K562 (cell line): Measurements from ENCODE around the gene EGFR. TPM values are rescaled to one million over a fixed set of nuclear protein-coding genes. Genes with fewer than 3 reads are reported as not detected.

ENCODE experiments used
- ATAC-seq: fragments of 200-7000 bp; cut with Tn5 transposase; 3 replicates; pipeline ENCODE4 v1.9.1; 2020; ENCODE audit warnings: moderate library complexity
- BruUV-seq: library from RNA; stranded (reverse); fragments of 400-500 nt; replicated peaks from 2 replicates; lab custom pipeline; 2021; lab: Mats Ljungman, UMichigan
- CTCF ChIA-PET: fragments of 300-600 bp; formaldehyde crosslinking; extraction: SDS; loops from one replicate; lab custom pipeline; 2021; ENCODE audit warnings: low intra/inter-chr PET ratio; lab: Yijun Ruan, JAX
- POLR2A ChIA-PET: fragments of 300-600, 350-650 bp; sonication (Branson Sonifier 250); formaldehyde crosslinking; extraction: SDS; loops from one replicate; lab custom pipeline; 2021; ENCODE audit warnings: antibody characterized with exemption, inconsistent platforms; lab: Yijun Ruan, JAX
- DNase-seq, 4 experiments: peaks; one replicate each; pipeline versions ENCODE4 v3.0.0 to v3.0.0-alpha.2; 2011 to 2018; ENCODE audit warnings: low spot score in 3 of 4, mixed read lengths in 3 of 4; ENCODE audit errors: extremely low read depth in 1 of 4
- FAIRE-seq: peaks from 2 replicates; lab custom pipeline; 2011; peaks lifted over from hg19 to GRCh38; lab: Jason Lieb, UNC
- H2AFZ ChIP-seq: 2 replicates; pipeline ENCODE4 v1.6.0; 2011; ENCODE audit warnings: low read depth, low read length, control low read depth, inconsistent platforms
- H3K27ac ChIP-seq: fragments of 200-600 bp; 3 replicates; pipeline ENCODE4 v1.8.0; 2011; ENCODE audit warnings: low read depth, mild to moderate bottlenecking, control low read depth, inconsistent platforms, low read length, moderate library complexity, mixed read lengths; ENCODE audit errors: extremely low read depth
- H3K27me3 ChIP-seq, 2 experiments: fragments of 300-600 bp in 1 of 2; 2 replicates in 1 of 2; 3 replicates in 1 of 2; pipeline versions ENCODE4 v1.6.0 to v1.8.0; 2011; ENCODE audit warnings: inconsistent platforms in 2 of 2, low read length in 2 of 2, mild to moderate bottlenecking in 1 of 2, mixed read lengths in 1 of 2, moderate library complexity in 1 of 2; ENCODE audit not compliant: control insufficient read depth in 2 of 2, insufficient read depth in 2 of 2
- H3K36me3 ChIP-seq: fragments of 300-600 bp; 3 replicates; pipeline ENCODE4 v1.8.0; 2011; ENCODE audit warnings: mild to moderate bottlenecking, low read length, inconsistent platforms; ENCODE audit not compliant: control insufficient read depth, insufficient read depth
- H3K4me1 ChIP-seq, 2 experiments: fragments of 200-600 bp in 1 of 2; replicated peaks in 1 of 2; 2 replicates in 1 of 2; 3 replicates in 1 of 2; pipeline versions ENCODE4 v1.5.1 to v1.8.0; 2011; ENCODE audit warnings: inconsistent platforms in 2 of 2, low read length in 2 of 2, mild to moderate bottlenecking in 1 of 2, mixed read lengths in 1 of 2, moderate library complexity in 1 of 2; ENCODE audit not compliant: control insufficient read depth in 2 of 2, insufficient read depth in 2 of 2
- H3K4me2 ChIP-seq: 2 replicates; pipeline ENCODE4 v1.6.1; 2011; ENCODE audit warnings: low read length, control low read depth, inconsistent platforms, mixed read lengths; ENCODE audit not compliant: insufficient read depth
- H3K4me3 ChIP-seq: fragments of 200-600 bp; sonication (generic), shearing (Covaris generic); 2 replicates; pipeline ENCODE4 v1.5.1; 2016; ENCODE audit warnings: control low read depth, inconsistent platforms
- H3K79me2 ChIP-seq: fragments of 200-600 bp; 3 replicates; pipeline ENCODE4 v1.8.0; 2011; ENCODE audit warnings: low read length, inconsistent platforms; ENCODE audit not compliant: control insufficient read depth, insufficient read depth
- H3K9ac ChIP-seq, 2 experiments: 2 replicates each; pipeline versions ENCODE4 v1.6.0 to v1.6.1; 2011; ENCODE audit warnings: low read depth in 2 of 2, low read length in 2 of 2, control low read depth in 1 of 2, inconsistent platforms in 1 of 2, mild to moderate bottlenecking in 1 of 2, mixed read lengths in 1 of 2; ENCODE audit not compliant: insufficient read depth in 1 of 2
- H3K9me1 ChIP-seq: one replicate; pipeline ENCODE4 v1.6.0; 2011; ENCODE audit warnings: inconsistent platforms, mild to moderate bottlenecking, low read length, moderate library complexity; ENCODE audit not compliant: control insufficient read depth, insufficient read depth
- H3K9me3 ChIP-seq: replicated peaks from 2 replicates; pipeline ENCODE4 v1.5.1; 2011; ENCODE audit warnings: low read depth, low read length, inconsistent platforms; ENCODE audit not compliant: control insufficient read depth, insufficient read depth
- H4K20me1 ChIP-seq: replicated peaks from 2 replicates; pipeline ENCODE4 v1.6.1; 2011; ENCODE audit warnings: low read length, inconsistent platforms, mixed read lengths; ENCODE audit not compliant: control insufficient read depth, insufficient read depth
- ARNT ChIP-seq, 2 experiments: fragments of 450-650 bp; IDR thresholded peaks; 2 replicates each; pipeline ENCODE4 v1.6.1; 2016; ENCODE audit warnings: mild to moderate bottlenecking in 1 of 2
- BACH1 ChIP-seq: fragments of 200-800 bp; sonication (Bioruptor generic); IDR thresholded peaks from 2 replicates; pipeline ENCODE4 v1.6.1; 2016; ENCODE audit warnings: missing genetic modification characterization, missing compliant biosample characterization
- FOXA1 ChIP-seq: fragments of 450-650 bp; IDR thresholded peaks from 2 replicates; pipeline ENCODE4 v1.6.1; 2016; ENCODE audit warnings: mild to moderate bottlenecking, borderline replicate concordance
- HMG20B ChIP-seq: fragments of 250-450 bp; sonication (Bioruptor Pico); IDR thresholded peaks from 2 replicates; pipeline ENCODE4 v1.5.0; 2021; ENCODE audit warnings: mild to moderate bottlenecking
- HNRNPL ChIP-seq: fragments of 200-400 bp; formaldehyde crosslinking; IDR thresholded peaks from 2 replicates; pipeline ENCODE4 v1.6.1; 2017; ENCODE audit warnings: low read depth, mild to moderate bottlenecking, low read length
- ILK ChIP-seq: fragments of 450-650 bp; IDR thresholded peaks from 2 replicates; pipeline ENCODE4 v1.6.1; 2016; ENCODE audit warnings: missing genetic modification characterization, low read depth, mild to moderate bottlenecking, missing compliant biosample characterization, moderate library complexity, borderline replicate concordance
- JUND ChIP-seq, 2 experiments: IDR thresholded peaks; 2 replicates in 1 of 2; 3 replicates in 1 of 2; pipeline ENCODE4 v1.6.1; 2011; ENCODE audit warnings: borderline replicate concordance in 2 of 2, low read depth in 2 of 2, low read length in 2 of 2, improper control_type of control experiment in 1 of 2, missing biosample characterization in 1 of 2, missing genetic modification characterization in 1 of 2, missing genetic modification reagents in 1 of 2
- KDM1A ChIP-seq, 2 experiments: fragments of 450-650 bp; IDR thresholded peaks; 2 replicates each; pipeline ENCODE4 v1.6.1; 2016; ENCODE audit warnings: mild to moderate bottlenecking in 2 of 2
- NCOA2 ChIP-seq, 2 experiments: fragments of 450-650 bp; IDR thresholded peaks; 2 replicates each; pipeline ENCODE4 v1.6.1; 2018; ENCODE audit warnings: mild to moderate bottlenecking in 2 of 2, moderate library complexity in 1 of 2; ENCODE audit not compliant: partially characterized antibody in 2 of 2
- NFE2 ChIP-seq: IDR thresholded peaks from 2 replicates; pipeline ENCODE4 v1.6.1; 2014; ENCODE audit warnings: antibody characterized with exemption, low read depth
- RBM15 ChIP-seq: fragments of 200-400 bp; formaldehyde crosslinking; IDR thresholded peaks from 2 replicates; pipeline ENCODE4 v1.6.1; 2018; ENCODE audit warnings: mild to moderate bottlenecking, low read length, moderate library complexity; ENCODE audit not compliant: insufficient read depth
- TEAD1 ChIP-seq, 2 experiments: fragments of 450-650 bp in 1 of 2; sonication (generic) in 1 of 2; formaldehyde crosslinking; IDR thresholded peaks; 2 replicates each; pipeline versions ENCODE4 v1.4.0 to v1.8.0; 2020 to 2022; ENCODE audit warnings: mild to moderate bottlenecking in 2 of 2, missing genetic modification reagents in 1 of 2
- ZZZ3 ChIP-seq: fragments of 450-650 bp; IDR thresholded peaks from 2 replicates; pipeline ENCODE4 v1.6.1; 2016; ENCODE audit warnings: antibody characterized with exemption, mild to moderate bottlenecking, moderate library complexity
- WGBS: fragments of 100-300 bp; shearing (Covaris generic); methylation state at CpG from one replicate; pipeline ENCODE4 v1.1.6; 2016; ENCODE audit warnings: low coverage, mixed read lengths; ENCODE audit not compliant: insufficient coverage; ENCODE audit errors: missing lambda C conversion rate; 5-methylcytosine and 5-hydroxymethylcytosine counted together
- in situ Hi-C: fragments of 300-500 bp; cut with MboI; formaldehyde crosslinking; loops from 4 replicates; pipeline ENCODE4 v1.15.0; 2018; ENCODE audit warnings: inconsistent platforms, mixed read lengths
- intact Hi-C: fragments of 100-400 bp; cut with micrococcal nuclease; formaldehyde crosslinking; loops from 2 replicates; pipeline ENCODE4 v1.14.2; 2022
- polyA plus RNA-seq, 8 experiments: library from polyadenylated mRNA; depleted of rRNA in 4 of 8; stranded (reverse) in 5 of 8; unstranded in 3 of 8; fragments of >200 nt; fragmentation: Nextera tagmentation in 2 of 8; fragmentation: Illumina TruSeq in 1 of 8; extraction: Ambion mirVana in 2 of 8; extraction: Trizol in 1 of 8; gene quantifications; 2 replicates each; pipeline versions ENCODE4 v1.2.1 to v1.2.3, GENCODE V29; 2011 to 2014; ENCODE audit warnings: inconsistent platforms in 1 of 8, missing spikeins in 1 of 8
- total RNA-seq, 7 experiments: library from RNA; depleted of rRNA in 6 of 7; stranded (reverse); fragments of >200 nt in 6 of 7; fragmentation: Illumina TruSeq in 2 of 7; extraction: Trizol in 2 of 7; gene quantifications; 2 replicates each; pipeline versions ENCODE4 v1.2.1 to v1.2.3, GENCODE V29; 2011 to 2021; ENCODE audit warnings: low replicate concordance in 1 of 7
- TF ChIP-seq, protein P1 (sequence below): fragments of 200-800 bp; sonication (Bioruptor generic); IDR thresholded peaks from 2 replicates; pipeline ENCODE4 v1.6.1; 2017; ENCODE audit warnings: missing genetic modification characterization, missing compliant biosample characterization
- TF ChIP-seq, protein P2 (sequence below): sonication (generic); formaldehyde crosslinking; IDR thresholded peaks from 2 replicates; pipeline ENCODE4 v1.8.1; 2023; ENCODE audit warnings: mild to moderate bottlenecking, missing genetic modification reagents
- TF ChIP-seq, protein P3 (sequence below): fragments of 250-450 bp; sonication (Bioruptor Pico); IDR thresholded peaks from 2 replicates; pipeline ENCODE4 v1.4.0; 2020; ENCODE audit warnings: mild to moderate bottlenecking, moderate library complexity
- TF ChIP-seq, protein P4 (sequence below): sonication (generic); formaldehyde crosslinking; IDR thresholded peaks from 2 replicates; pipeline ENCODE4 v1.8.0; 2022; ENCODE audit warnings: mild to moderate bottlenecking, missing genetic modification reagents

EGFR gene
- total and polyA plus RNA-seq, 9 of the 15 experiments (the other 6 are each of a cell fraction or from before 2014, with no cell fraction given): 0.13 TPM; not detected in 8

DNA sequence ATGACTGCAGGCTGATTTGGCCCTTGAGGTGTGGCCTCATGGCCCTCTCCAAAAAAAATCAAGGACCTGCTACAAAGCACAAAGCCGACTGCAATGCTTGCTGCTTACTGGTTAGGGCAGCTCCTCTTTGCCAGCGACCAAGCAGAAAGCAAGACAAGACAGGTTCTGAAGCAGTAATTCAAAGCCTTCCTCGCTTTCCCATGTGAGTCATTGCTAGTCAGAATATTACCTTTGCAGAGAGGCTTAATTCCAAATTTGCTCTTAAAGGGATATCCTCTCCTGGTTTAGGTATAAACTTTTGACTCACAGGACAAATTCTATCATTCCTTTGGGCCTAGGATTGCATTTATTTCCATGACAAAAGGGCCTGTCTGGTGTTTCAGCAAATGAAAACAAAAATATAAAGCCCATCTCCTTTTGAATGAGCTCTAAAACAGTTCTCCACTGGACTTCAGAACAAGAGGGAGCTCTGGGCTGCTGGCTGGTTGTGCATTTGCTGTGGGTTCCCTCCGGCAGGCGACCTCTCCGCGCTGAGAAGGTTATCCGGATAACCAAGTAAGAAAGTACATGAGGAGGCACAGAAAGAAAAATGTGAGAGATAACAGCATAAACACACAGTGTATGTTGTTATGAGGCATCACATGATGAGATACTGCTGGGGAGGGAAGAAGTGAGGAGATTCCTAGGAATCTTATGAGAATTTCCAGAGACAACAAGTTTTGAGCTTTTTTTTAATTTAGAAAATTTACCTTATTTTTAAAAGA, 90.8 kb downstream of the EGFR start:
- in situ Hi-C loops: no loop called here
- no peak overlapping the region for H3K4me2 ChIP-seq
- POLR2A ChIA-PET: no interaction called here

More for the DNA sequence above, 90.8 kb downstream of the EGFR start:
- 10% methylated on average over 8 of the region's 8 CpGs for WGBS
- no peak overlapping the region for H2AFZ ChIP-seq
- FAIRE-seq: no peak
- no peaks in the 10 kb centered on the region for H3K4me1 ChIP-seq
- no peaks in the 10 kb centered on the region for H4K20me1 ChIP-seq
- CTCF ChIA-PET: no interaction called here
- intact Hi-C loops: no loop called here
- no peaks in the 10 kb centered on the region for H3K79me2 ChIP-seq
- no TSS peak for BruUV-seq
- no peaks in the 10 kb centered on the region for H3K9me1 ChIP-seq
- H3K4me3 ChIP-seq: no peak overlapping the region
- no peaks in the 10 kb centered on the region for H3K9me3 ChIP-seq
- DNase-seq: no peak
- TF ChIP-seq BACH1 (tag) (no peak), ILK (no peak), HNRNPL (no peak), KDM1A (IDR thresholded peaks at IDR 0.05) (no peak), ARNT (IDR thresholded peaks at IDR 0.05) (no peak), TEAD1 (CRISPR knock-in tag; IDR thresholded peaks at IDR 0.05) (no peak), ZZZ3 (no peak), JUND (IDR thresholded peaks at IDR 0.05; ENCODE audit: borderline replicate concordance, low read depth, low read length) (no peak), JUND (tag; IDR thresholded peaks at IDR 0.05; ENCODE audit: borderline replicate concordance, low read depth, low read length) (no peak), FOXA1 (no peak), NCOA2 (IDR thresholded peaks at IDR 0.05; ENCODE audit: partially characterized antibody in 2 of 2) (no peak), RBM15 (no peak), HMG20B (CRISPR knock-in tag) (no peak), NFE2 (no peak)
- TF ChIP-seq, protein P1, sequence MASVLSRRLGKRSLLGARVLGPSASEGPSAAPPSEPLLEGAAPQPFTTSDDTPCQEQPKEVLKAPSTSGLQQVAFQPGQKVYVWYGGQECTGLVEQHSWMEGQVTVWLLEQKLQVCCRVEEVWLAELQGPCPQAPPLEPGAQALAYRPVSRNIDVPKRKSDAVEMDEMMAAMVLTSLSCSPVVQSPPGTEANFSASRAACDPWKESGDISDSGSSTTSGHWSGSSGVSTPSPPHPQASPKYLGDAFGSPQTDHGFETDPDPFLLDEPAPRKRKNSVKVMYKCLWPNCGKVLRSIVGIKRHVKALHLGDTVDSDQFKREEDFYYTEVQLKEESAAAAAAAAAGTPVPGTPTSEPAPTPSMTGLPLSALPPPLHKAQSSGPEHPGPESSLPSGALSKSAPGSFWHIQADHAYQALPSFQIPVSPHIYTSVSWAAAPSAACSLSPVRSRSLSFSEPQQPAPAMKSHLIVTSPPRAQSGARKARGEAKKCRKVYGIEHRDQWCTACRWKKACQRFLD: no peak
- TF ChIP-seq, protein P2, sequence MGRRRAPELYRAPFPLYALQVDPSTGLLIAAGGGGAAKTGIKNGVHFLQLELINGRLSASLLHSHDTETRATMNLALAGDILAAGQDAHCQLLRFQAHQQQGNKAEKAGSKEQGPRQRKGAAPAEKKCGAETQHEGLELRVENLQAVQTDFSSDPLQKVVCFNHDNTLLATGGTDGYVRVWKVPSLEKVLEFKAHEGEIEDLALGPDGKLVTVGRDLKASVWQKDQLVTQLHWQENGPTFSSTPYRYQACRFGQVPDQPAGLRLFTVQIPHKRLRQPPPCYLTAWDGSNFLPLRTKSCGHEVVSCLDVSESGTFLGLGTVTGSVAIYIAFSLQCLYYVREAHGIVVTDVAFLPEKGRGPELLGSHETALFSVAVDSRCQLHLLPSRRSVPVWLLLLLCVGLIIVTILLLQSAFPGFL (CRISPR knock-in tag): no peak
- TF ChIP-seq, protein P3, sequence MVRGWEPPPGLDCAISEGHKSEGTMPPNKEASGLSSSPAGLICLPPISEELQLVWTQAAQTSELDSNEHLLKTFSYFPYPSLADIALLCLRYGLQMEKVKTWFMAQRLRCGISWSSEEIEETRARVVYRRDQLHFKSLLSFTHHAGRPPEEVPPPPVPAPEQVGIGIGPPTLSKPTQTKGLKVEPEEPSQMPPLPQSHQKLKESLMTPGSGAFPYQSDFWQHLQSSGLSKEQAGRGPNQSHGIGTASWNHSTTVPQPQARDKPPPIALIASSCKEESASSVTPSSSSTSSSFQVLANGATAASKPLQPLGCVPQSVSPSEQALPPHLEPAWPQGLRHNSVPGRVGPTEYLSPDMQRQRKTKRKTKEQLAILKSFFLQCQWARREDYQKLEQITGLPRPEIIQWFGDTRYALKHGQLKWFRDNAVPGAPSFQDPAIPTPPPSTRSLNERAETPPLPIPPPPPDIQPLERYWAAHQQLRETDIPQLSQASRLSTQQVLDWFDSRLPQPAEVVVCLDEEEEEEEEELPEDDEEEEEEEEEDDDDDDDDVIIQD (CRISPR knock-in tag): no peak
- TF ChIP-seq, protein P4, sequence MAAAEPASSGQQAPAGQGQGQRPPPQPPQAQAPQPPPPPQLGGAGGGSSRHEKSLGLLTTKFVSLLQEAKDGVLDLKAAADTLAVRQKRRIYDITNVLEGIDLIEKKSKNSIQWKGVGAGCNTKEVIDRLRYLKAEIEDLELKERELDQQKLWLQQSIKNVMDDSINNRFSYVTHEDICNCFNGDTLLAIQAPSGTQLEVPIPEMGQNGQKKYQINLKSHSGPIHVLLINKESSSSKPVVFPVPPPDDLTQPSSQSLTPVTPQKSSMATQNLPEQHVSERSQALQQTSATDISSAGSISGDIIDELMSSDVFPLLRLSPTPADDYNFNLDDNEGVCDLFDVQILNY (CRISPR knock-in tag): no peak
- no peak overlapping the region for H3K27ac ChIP-seq
- peaks cover 0 to 9% of the 10 kb centered on the region in 2 experiments; a peak in 3 of 5 replicates for H3K27me3 ChIP-seq
- H3K36me3 ChIP-seq: no peaks in the 10 kb centered on the region
- no peak overlapping the region for H3K9ac ChIP-seq
- no peak for ATAC-seq
